IPS-18c (cell line): ENCODE data around the gene TUT4.

Experiments
- H3K4me3 ChIP-seq: 2 replicates; pipeline ENCODE4 v1.7.0; 2013; ENCODE audit warnings: low read depth, mild to moderate bottlenecking, low read length, moderate library complexity; ENCODE audit not compliant: insufficient read depth
- H3K9me3 ChIP-seq: one replicate; pipeline ENCODE4 v1.6.1; 2013; ENCODE audit warnings: mild to moderate bottlenecking, low read length, moderate library complexity; ENCODE audit not compliant: control insufficient read depth, insufficient read depth

TUT4 gene

GRCh38 chr1:52444463-52444862 lies 108.4 kb downstream of the TUT4 start:
- no peaks in the 10 kb centered on the region for H3K9me3 ChIP-seq
- H3K4me3 ChIP-seq, result no peak overlapping the region

- Histone ChIP-seq H3K4me3 (no peak overlapping the region), H3K9me3 (no peaks in the 10 kb centered on the region)
Observed at GRCh38 chr1:52439976-52440375, 112.9 kb downstream of the TUT4 start.

- Histone ChIP-seq H3K9me3 (no peaks in the 10 kb centered on the region), H3K4me3 (no peak overlapping the region)
Observed at GRCh38 chr1:52436817-52437216, 116.1 kb downstream of the TUT4 start.

- Histone ChIP-seq H3K4me3 (no peak overlapping the region), H3K9me3 (no peaks in the 10 kb centered on the region)
Observed at GRCh38 chr1:52435650-52436049, 117.2 kb downstream of the TUT4 start.

GRCh38 chr1:52435211-52435610 lies 117.7 kb downstream of the TUT4 start:
- no peak overlapping the region for H3K4me3 ChIP-seq
- no peaks in the 10 kb centered on the region for H3K9me3 ChIP-seq

- H3K4me3 ChIP-seq, result no peak overlapping the region
- H3K9me3 ChIP-seq, result no peaks in the 10 kb centered on the region
Observed at GRCh38 chr1:52432807-52433206, 120.1 kb downstream of the TUT4 start.

- Histone ChIP-seq H3K4me3 (no peak overlapping the region), H3K9me3 (no peaks in the 10 kb centered on the region)
Observed at GRCh38 chr1:52427152-52427551, 125.7 kb downstream of the TUT4 start.

GRCh38 chr1:52426371-52426770 lies 126.5 kb downstream of the TUT4 start:
- H3K9me3 ChIP-seq, result no peaks in the 10 kb centered on the region
- H3K4me3 ChIP-seq, result no peak overlapping the region

- H3K9me3 ChIP-seq, result no peaks in the 10 kb centered on the region
- no peak overlapping the region for H3K4me3 ChIP-seq
Observed at GRCh38 chr1:52424813-52425212, 128.1 kb downstream of the TUT4 start.

GRCh38 chr1:52424231-52424636 lies 128.7 kb downstream of the TUT4 start:
- no peak overlapping the region for H3K4me3 ChIP-seq
- no peaks in the 10 kb centered on the region for H3K9me3 ChIP-seq

- no peak overlapping the region for H3K4me3 ChIP-seq
- H3K9me3 ChIP-seq, result no peaks in the 10 kb centered on the region
Observed at GRCh38 chr1:52423771-52424170, 129.1 kb downstream of the TUT4 start.

GRCh38 chr1:52423055-52423454 lies 129.8 kb downstream of the TUT4 start:
- H3K9me3 ChIP-seq, result no peaks in the 10 kb centered on the region
- no peak overlapping the region for H3K4me3 ChIP-seq

GRCh38 chr1:52420713-52421112 lies 132.2 kb downstream of the TUT4 start:
- Histone ChIP-seq H3K9me3 (no peaks in the 10 kb centered on the region), H3K4me3 (no peak overlapping the region)

- H3K4me3 ChIP-seq, result no peak overlapping the region
- H3K9me3 ChIP-seq, result no peaks in the 10 kb centered on the region
Observed at GRCh38 chr1:52416811-52417210, 136.1 kb downstream of the TUT4 start.

GRCh38 chr1:52414942-52415341 lies 137.9 kb downstream of the TUT4 start:
- Histone ChIP-seq H3K9me3 (no peaks in the 10 kb centered on the region), H3K4me3 (no peak overlapping the region)

GRCh38 chr1:52413410-52413989 lies 139.4 kb downstream of the TUT4 start:
- H3K9me3 ChIP-seq, result no peaks in the 10 kb centered on the region
- no peak overlapping the region for H3K4me3 ChIP-seq

- Histone ChIP-seq H3K9me3 (no peaks in the 10 kb centered on the region), H3K4me3 (peak overlapping the region; percentile 95)
Observed at GRCh38 chr1:52404975-52405338, 147.9 kb downstream of the TUT4 start.

- H3K9me3 ChIP-seq, result no peaks in the 10 kb centered on the region
- H3K4me3 ChIP-seq, result peak within 1 kb of the TSS; percentile 95
Observed at GRCh38 chr1:52404116-52404974, 148.5 kb downstream of the TUT4 start, which contains the start of the genes ORC1 and PRPF38A. ORC1 (minus strand) TSS chr1:52404423; CDS start chr1:52402223, 2,200 bp downstream. PRPF38A (plus strand) TSS chr1:52404602; CDS start chr1:52404750, 148 bp downstream.
